ENCODE results near the gene TLK2. TPM values are rescaled to one million over a fixed set of nuclear protein-coding genes. Genes with fewer than 3 reads are reported as not detected.
"Not testable (repeated sequence)": the region's sequence is repeated elsewhere in the genome, so short reads cannot be mapped to it uniquely, and the experiment has no call there.

The TLK2 gene
- polyA plus RNA-seq (2013, experiment 1 of 2) = 47.9 TPM
- 49.3 TPM for polyA plus RNA-seq (2013, experiment 2 of 2)

DNA sequence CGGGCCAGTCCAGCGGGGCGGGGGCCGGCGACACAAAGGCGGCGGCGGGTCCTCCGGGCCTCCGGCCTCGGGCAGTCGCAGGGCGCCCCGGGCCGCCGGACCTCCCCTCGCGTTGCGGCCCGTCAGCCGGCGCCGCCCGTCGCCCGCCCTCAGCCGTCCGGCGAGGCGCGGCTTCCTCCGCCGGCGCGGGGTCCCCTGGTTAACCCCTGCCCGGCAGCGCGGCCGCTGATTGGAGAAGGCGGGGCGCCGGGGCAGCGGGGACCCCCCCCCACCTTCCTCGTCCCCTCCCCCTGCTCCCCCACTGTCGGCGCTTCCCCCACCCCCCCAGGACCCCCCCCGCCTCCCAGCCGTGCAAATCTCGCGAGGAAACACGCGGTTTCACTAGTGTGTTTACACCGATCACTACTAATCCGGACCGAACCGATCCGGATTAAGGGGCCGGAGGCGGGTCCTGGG lies at the start of gene TLK2:
Gene TLK2 (plus strand): TSS at position 402 of the 456 bp plus-strand sequence. CDS start 2,301 bp downstream, outside the sequence.
- no peak within 1 kb of the TSS for H3K4ac ChIP-seq (ENCODE audit: low read length)
- H3K14ac ChIP-seq (ENCODE audit: low read length) = no peak within 1 kb of the TSS
- DNase-seq (ENCODE audit: low spot score) = peak; percentile 82
- H2BK15ac ChIP-seq (ENCODE audit: low read length) = no peak within 1 kb of the TSS
- peak within 1 kb of the TSS; percentile 20 for H3K27ac ChIP-seq (replicated peaks; ENCODE audit: low read length)
- no peaks in the 10 kb centered on the region for H3K4me1 ChIP-seq (ENCODE audit: control insufficient read depth in 2 of 2, insufficient read depth in 1 of 2, low read depth in 1 of 2, low read length in 2 of 2)
- H2BK5ac ChIP-seq (ENCODE audit: low read length) = no peak within 1 kb of the TSS
- no CpG with 5 or more reads among the region's 59 CpGs for WGBS, 2 donors (ENCODE audit: extremely low coverage in 2 of 2, insufficient read length in 2 of 2, insufficient replicate concordance in 1 of 2)
- H3K18ac ChIP-seq (ENCODE audit: low read length) = peak within 1 kb of the TSS; percentile 76
- peaks cover 2 to 34% of the 10 kb centered on the region in 2 donors for H3K36me3 ChIP-seq (replicated peaks in 1 of 2; ENCODE audit: control insufficient read depth in 2 of 2, insufficient read depth in 2 of 2, low read length in 2 of 2)
- no peak within 1 kb of the TSS for H2BK12ac ChIP-seq (ENCODE audit: low read length)
- peak within 1 kb of the TSS; percentile 86 for H2AFZ ChIP-seq (ENCODE audit: low read length)
- H2AK5ac ChIP-seq (ENCODE audit: low read depth, low read length) = no peak within 1 kb of the TSS
- H2BK120ac ChIP-seq (ENCODE audit: low read depth, low read length) = no peak within 1 kb of the TSS
- peak within 1 kb of the TSS; percentile 62 for H3K4me2 ChIP-seq (ENCODE audit: insufficient read depth, low read length, poor library complexity, severe bottlenecking)
- peak within 1 kb of the TSS; percentile 55 for H3K23ac ChIP-seq (ENCODE audit: low read depth, low read length, poor library complexity)
- no peak within 1 kb of the TSS for H4K91ac ChIP-seq (ENCODE audit: low read depth, low read length, poor library complexity)
- peaks cover 0 to 5% of the 10 kb centered on the region in 2 donors for H3K9me3 ChIP-seq (replicated peaks in 1 of 2; ENCODE audit: control insufficient read depth in 2 of 2, insufficient read depth in 1 of 2, low read depth in 1 of 2, low read length in 2 of 2)
- peak within 1 kb of the TSS; percentile 60 for H3K9ac ChIP-seq (ENCODE audit: low read depth, low read length, poor library complexity)
- H4K8ac ChIP-seq (ENCODE audit: low read depth, low read length) = no peak within 1 kb of the TSS
- no peaks in the 10 kb centered on the region for H3K27me3 ChIP-seq (ENCODE audit: control insufficient read depth in 3 of 3, insufficient read depth in 3 of 3, low read depth in 1 of 3, low read length in 3 of 3)
- H3K79me1 ChIP-seq (ENCODE audit: low read depth, low read length) = peaks cover 2% of the 10 kb centered on the region
- peak within 1 kb of the TSS; percentile 66 to 86 for H3K4me3 ChIP-seq (ENCODE audit: low read length in 2 of 2)

DNA sequence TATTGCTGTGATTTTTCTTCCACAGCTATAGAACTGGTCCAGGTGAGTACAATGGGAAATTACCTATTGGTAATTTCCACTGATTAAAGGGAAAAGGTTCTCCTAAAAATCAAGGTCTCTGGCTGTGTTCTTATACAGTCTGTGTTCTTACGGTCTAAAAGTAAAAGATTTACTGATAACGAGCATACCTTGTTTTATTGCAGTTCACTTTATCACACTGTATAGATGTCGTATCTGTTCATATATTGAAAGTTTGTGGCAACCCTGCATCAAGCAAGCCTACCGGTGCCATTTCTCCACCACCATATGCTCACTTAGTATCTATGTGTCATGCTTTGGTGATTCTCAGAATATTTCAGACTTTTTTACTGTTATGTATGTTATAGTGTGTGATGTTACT lies 43.4 kb upstream of the TLK2 start:
- peaks cover 7 to 47% of the 10 kb centered on the region in 2 donors for H3K36me3 ChIP-seq (replicated peaks in 1 of 2; ENCODE audit: control insufficient read depth in 2 of 2, insufficient read depth in 2 of 2, low read length in 2 of 2)
- not testable (repeated sequence) for H4K8ac ChIP-seq (ENCODE audit: low read depth, low read length); H3K4me1 ChIP-seq (ENCODE audit: control insufficient read depth in 2 of 2, insufficient read depth in 1 of 2, low read depth in 1 of 2, low read length in 2 of 2); DNase-seq (ENCODE audit: low spot score); H2BK12ac ChIP-seq (ENCODE audit: low read length); H4K91ac ChIP-seq (ENCODE audit: low read depth, low read length, poor library complexity); H2BK120ac ChIP-seq (ENCODE audit: low read depth, low read length); H3K23ac ChIP-seq (ENCODE audit: low read depth, low read length, poor library complexity); H3K27ac ChIP-seq (replicated peaks; ENCODE audit: low read length); H3K79me1 ChIP-seq (ENCODE audit: low read depth, low read length); H3K9ac ChIP-seq (ENCODE audit: low read depth, low read length, poor library complexity); H2BK15ac ChIP-seq (ENCODE audit: low read length); H3K4me3 ChIP-seq (ENCODE audit: low read length in 2 of 2); H3K27me3 ChIP-seq (ENCODE audit: control insufficient read depth in 3 of 3, insufficient read depth in 3 of 3, low read depth in 1 of 3, low read length in 3 of 3); H3K4me2 ChIP-seq (ENCODE audit: insufficient read depth, low read length, poor library complexity, severe bottlenecking); H2BK5ac ChIP-seq (ENCODE audit: low read length); H2AFZ ChIP-seq (ENCODE audit: low read length); H3K14ac ChIP-seq (ENCODE audit: low read length); H3K18ac ChIP-seq (ENCODE audit: low read length); H2AK5ac ChIP-seq (ENCODE audit: low read depth, low read length); H3K4ac ChIP-seq (ENCODE audit: low read length); H3K9me3 ChIP-seq (replicated peaks in 1 of 2; ENCODE audit: control insufficient read depth in 2 of 2, insufficient read depth in 1 of 2, low read depth in 1 of 2, low read length in 2 of 2)
- no CpG with 5 or more reads among the region's 4 CpGs for WGBS, 2 donors (ENCODE audit: extremely low coverage in 2 of 2, insufficient read length in 2 of 2, insufficient replicate concordance in 1 of 2)

DNA sequence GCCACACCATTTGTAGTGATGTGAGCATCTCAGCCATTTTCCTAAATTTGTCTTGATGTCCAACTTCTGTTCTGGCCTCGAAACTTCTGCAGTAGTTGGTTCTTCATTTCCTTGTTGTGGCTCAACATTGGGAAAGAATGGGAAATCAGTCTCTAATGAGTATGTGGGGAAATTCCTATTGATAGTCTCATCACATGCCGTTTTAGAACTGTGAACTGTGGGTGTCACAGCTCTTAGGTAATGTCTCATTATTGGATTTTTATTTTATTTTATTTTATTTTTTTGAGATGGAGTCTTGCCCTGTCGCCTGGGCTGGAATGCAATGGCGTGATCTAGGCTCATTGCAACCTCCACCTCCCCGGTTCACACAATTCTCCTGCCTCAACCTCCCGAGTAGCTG lies 37.4 kb upstream of the TLK2 start:
- not testable (repeated sequence) for H2BK15ac ChIP-seq (ENCODE audit: low read length); DNase-seq (ENCODE audit: low spot score); H3K18ac ChIP-seq (ENCODE audit: low read length); H3K4me3 ChIP-seq (ENCODE audit: low read length in 2 of 2); H4K91ac ChIP-seq (ENCODE audit: low read depth, low read length, poor library complexity); H3K9me3 ChIP-seq (replicated peaks in 1 of 2; ENCODE audit: control insufficient read depth in 2 of 2, insufficient read depth in 1 of 2, low read depth in 1 of 2, low read length in 2 of 2); H3K9ac ChIP-seq (ENCODE audit: low read depth, low read length, poor library complexity); H3K27me3 ChIP-seq (ENCODE audit: control insufficient read depth in 3 of 3, insufficient read depth in 3 of 3, low read depth in 1 of 3, low read length in 3 of 3); H3K27ac ChIP-seq (replicated peaks; ENCODE audit: low read length); H2AFZ ChIP-seq (ENCODE audit: low read length); H3K14ac ChIP-seq (ENCODE audit: low read length); H2AK5ac ChIP-seq (ENCODE audit: low read depth, low read length); H3K23ac ChIP-seq (ENCODE audit: low read depth, low read length, poor library complexity); H4K8ac ChIP-seq (ENCODE audit: low read depth, low read length); H3K79me1 ChIP-seq (ENCODE audit: low read depth, low read length); H2BK5ac ChIP-seq (ENCODE audit: low read length); H3K4ac ChIP-seq (ENCODE audit: low read length); H2BK12ac ChIP-seq (ENCODE audit: low read length); H3K4me2 ChIP-seq (ENCODE audit: insufficient read depth, low read length, poor library complexity, severe bottlenecking); H2BK120ac ChIP-seq (ENCODE audit: low read depth, low read length); H3K4me1 ChIP-seq (ENCODE audit: control insufficient read depth in 2 of 2, insufficient read depth in 1 of 2, low read depth in 1 of 2, low read length in 2 of 2)
- H3K36me3 ChIP-seq (replicated peaks in 1 of 2; ENCODE audit: control insufficient read depth in 2 of 2, insufficient read depth in 2 of 2, low read length in 2 of 2) = peaks cover 25 to 70% of the 10 kb centered on the region in 2 donors
- WGBS, 2 donors (ENCODE audit: extremely low coverage in 2 of 2, insufficient read length in 2 of 2, insufficient replicate concordance in 1 of 2) = no CpG with 5 or more reads among the region's 6 CpGs

- Histone ChIP-seq H3K27me3 (ENCODE audit: control insufficient read depth in 3 of 3, insufficient read depth in 3 of 3, low read depth in 1 of 3, low read length in 3 of 3) (no peaks in the 10 kb centered on the region), H2AFZ (ENCODE audit: low read length) (no peak overlapping the region), H3K18ac (ENCODE audit: low read length) (no peak overlapping the region), H3K9me3 (replicated peaks in 1 of 2; ENCODE audit: control insufficient read depth in 2 of 2, insufficient read depth in 1 of 2, low read depth in 1 of 2, low read length in 2 of 2) (no peaks in the 10 kb centered on the region), H3K4me1 (ENCODE audit: control insufficient read depth in 2 of 2, insufficient read depth in 1 of 2, low read depth in 1 of 2, low read length in 2 of 2) (no peaks in the 10 kb centered on the region), H4K91ac (ENCODE audit: low read depth, low read length, poor library complexity) (no peak overlapping the region), H2BK15ac (ENCODE audit: low read length) (no peak overlapping the region), H3K27ac (replicated peaks; ENCODE audit: low read length) (no peak overlapping the region), H3K4me3 (ENCODE audit: low read length in 2 of 2) (no peak overlapping the region), H2AK5ac (ENCODE audit: low read depth, low read length) (no peak overlapping the region), H3K4ac (ENCODE audit: low read length) (no peak overlapping the region), H4K8ac (ENCODE audit: low read depth, low read length) (no peak overlapping the region), H3K9ac (ENCODE audit: low read depth, low read length, poor library complexity) (no peak overlapping the region), H3K4me2 (ENCODE audit: insufficient read depth, low read length, poor library complexity, severe bottlenecking) (no peak overlapping the region), H2BK120ac (ENCODE audit: low read depth, low read length) (no peak overlapping the region), H2BK12ac (ENCODE audit: low read length) (no peak overlapping the region), H2BK5ac (ENCODE audit: low read length) (no peak overlapping the region), H3K36me3 (replicated peaks in 1 of 2; ENCODE audit: control insufficient read depth in 2 of 2, insufficient read depth in 2 of 2, low read length in 2 of 2) (peaks cover 34 to 80% of the 10 kb centered on the region in 2 donors), H3K14ac (ENCODE audit: low read length) (no peak overlapping the region), H3K23ac (ENCODE audit: low read depth, low read length, poor library complexity) (no peak overlapping the region), H3K79me1 (ENCODE audit: low read depth, low read length) (no peaks in the 10 kb centered on the region)
- no CpG with 5 or more reads among the region's 4 CpGs for WGBS, 2 donors (ENCODE audit: extremely low coverage in 2 of 2, insufficient read length in 2 of 2, insufficient replicate concordance in 1 of 2)
- DNase-seq (ENCODE audit: low spot score) = no peak
Measured at GRCh38 chr17:62444063-62444462, 34.6 kb upstream of the TLK2 start.

All from neuronal stem cell (in vitro differentiated cells).